ENCODE results near the gene RNF133.

GRCh38 chr7:122674502-122674901, 24.4 kb downstream of the RNF133 start:
- TF ChIP-seq, protein P1, sequence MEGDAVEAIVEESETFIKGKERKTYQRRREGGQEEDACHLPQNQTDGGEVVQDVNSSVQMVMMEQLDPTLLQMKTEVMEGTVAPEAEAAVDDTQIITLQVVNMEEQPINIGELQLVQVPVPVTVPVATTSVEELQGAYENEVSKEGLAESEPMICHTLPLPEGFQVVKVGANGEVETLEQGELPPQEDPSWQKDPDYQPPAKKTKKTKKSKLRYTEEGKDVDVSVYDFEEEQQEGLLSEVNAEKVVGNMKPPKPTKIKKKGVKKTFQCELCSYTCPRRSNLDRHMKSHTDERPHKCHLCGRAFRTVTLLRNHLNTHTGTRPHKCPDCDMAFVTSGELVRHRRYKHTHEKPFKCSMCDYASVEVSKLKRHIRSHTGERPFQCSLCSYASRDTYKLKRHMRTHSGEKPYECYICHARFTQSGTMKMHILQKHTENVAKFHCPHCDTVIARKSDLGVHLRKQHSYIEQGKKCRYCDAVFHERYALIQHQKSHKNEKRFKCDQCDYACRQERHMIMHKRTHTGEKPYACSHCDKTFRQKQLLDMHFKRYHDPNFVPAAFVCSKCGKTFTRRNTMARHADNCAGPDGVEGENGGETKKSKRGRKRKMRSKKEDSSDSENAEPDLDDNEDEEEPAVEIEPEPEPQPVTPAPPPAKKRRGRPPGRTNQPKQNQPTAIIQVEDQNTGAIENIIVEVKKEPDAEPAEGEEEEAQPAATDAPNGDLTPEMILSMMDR (IDR thresholded peaks at IDR 0.05), result no peak
- TF ChIP-seq POLR2AphosphoS5 (IDR thresholded peaks at IDR 0.05), result no peak
- no peak for TF ChIP-seq POLR2A (IDR thresholded peaks at IDR 0.05)

Data from transverse colon (tissue), 4 donors.